GM18858 (cell line): Measurements from ENCODE around the gene PMPCA.
A peak's percentile ranks its signal among the peaks of the same experiment; 100 is the strongest.

Experiments used
- ATAC-seq: cut with Tn5 transposase; IDR thresholded peaks from one replicate; pipeline ENCODE4 v1.9.1; 2021; ENCODE audit not compliant: unreplicated experiment

The PMPCA gene

GRCh38 chr9:136433849-136434579 is 23.6 kb downstream of the PMPCA start:
- ATAC-seq = no peak

- ATAC-seq = no peak
Observed at GRCh38 chr9:136434580-136435169, 24.2 kb downstream of the PMPCA start.

GRCh38 chr9:136436055-136436634 is 25.7 kb downstream of the PMPCA start:
- ATAC-seq = no peak

GRCh38 chr9:136437430-136437829 is 27.0 kb downstream of the PMPCA start:
- no peak for ATAC-seq

GRCh38 chr9:136437839-136438547 is 27.5 kb downstream of the PMPCA start:
- no peak for ATAC-seq

GRCh38 chr9:136438548-136439480 is 28.4 kb downstream of the PMPCA start:
- peak; percentile 26 for ATAC-seq

- ATAC-seq = peak; percentile 50
Observed at GRCh38 chr9:136439481-136440408, 29.3 kb downstream of the PMPCA start, which contains the start of gene INPP5E. Gene INPP5E (minus strand): TSS chr9:136439845. CDS start chr9:136439419, 426 bp downstream.

GRCh38 chr9:136441191-136441680 is 30.8 kb downstream of the PMPCA start:
- no peak for ATAC-seq

GRCh38 chr9:136441681-136442245 is 31.3 kb downstream of the PMPCA start:
- no peak for ATAC-seq

- ATAC-seq = no peak
Observed at GRCh38 chr9:136442265-136442664, 31.8 kb downstream of the PMPCA start.

- no peak for ATAC-seq
Observed at GRCh38 chr9:136443087-136443486, 32.6 kb downstream of the PMPCA start.

- ATAC-seq = no peak
Observed at GRCh38 chr9:136443687-136444086, 33.2 kb downstream of the PMPCA start.

GRCh38 chr9:136444102-136444501 is 33.6 kb downstream of the PMPCA start:
- ATAC-seq = no peak

GRCh38 chr9:136445799-136446198 is 35.3 kb downstream of the PMPCA start:
- no peak for ATAC-seq

GRCh38 chr9:136447173-136447778 is 36.8 kb downstream of the PMPCA start:
- ATAC-seq = no peak

- ATAC-seq = no peak
Observed at GRCh38 chr9:136448655-136449054, 38.2 kb downstream of the PMPCA start.

GRCh38 chr9:136451221-136451877 is 40.9 kb downstream of the PMPCA start:
- ATAC-seq = no peak

GRCh38 chr9:136453326-136453725 is 42.9 kb downstream of the PMPCA start:
- no peak for ATAC-seq
